Glutamatergic neuron (in vitro differentiated cells): Measurements from ENCODE around the gene LINC01488. TPM values are rescaled to one million over a fixed set of nuclear protein-coding genes. Genes with fewer than 3 reads are reported as not detected.

ENCODE experiments used
- DNase-seq: peaks from one replicate; pipeline ENCODE4 v3.0.0; 2022
- H3K27ac Mint-ChIP-seq: one replicate; pipeline ENCODE4 v1.8.0; 2020; ENCODE audit warnings: mild to moderate bottlenecking, mixed read lengths, inconsistent platforms; ENCODE audit not compliant: unreplicated experiment
- H3K27me3 Mint-ChIP-seq: one replicate; pipeline ENCODE4 v1.8.0; 2020; ENCODE audit warnings: mild to moderate bottlenecking, moderate library complexity, mixed read lengths, inconsistent platforms; ENCODE audit not compliant: unreplicated experiment
- H3K36me3 Mint-ChIP-seq: one replicate; pipeline ENCODE4 v1.8.0; 2020; ENCODE audit warnings: mild to moderate bottlenecking, mixed read lengths, inconsistent platforms; ENCODE audit not compliant: unreplicated experiment
- H3K4me1 Mint-ChIP-seq: one replicate; pipeline ENCODE4 v1.8.0; 2020; ENCODE audit warnings: mild to moderate bottlenecking, low read depth, mixed read lengths, inconsistent platforms; ENCODE audit not compliant: unreplicated experiment
- H3K4me3 Mint-ChIP-seq: one replicate; pipeline ENCODE4 v1.8.0; 2020; ENCODE audit warnings: mild to moderate bottlenecking, mixed read lengths, inconsistent platforms; ENCODE audit not compliant: unreplicated experiment
- H3K9me3 Mint-ChIP-seq: one replicate; pipeline ENCODE4 v1.8.0; 2020; ENCODE audit warnings: mild to moderate bottlenecking, moderate library complexity, mixed read lengths, inconsistent platforms; ENCODE audit not compliant: unreplicated experiment
- total RNA-seq: library from RNA; stranded (reverse); fragmentation: NEBNext Ultra II Directional; extraction: Animal tissue kit (Norgen Biotek cat#: 25700); gene quantifications from one replicate; pipeline ENCODE4 v1.2.1, GENCODE V29; 2021; ENCODE audit not compliant: unreplicated experiment
- TF ChIP-seq, protein P1 (sequence below): fragments of 200-600 bp; sonication (generic); IDR thresholded peaks from one replicate; pipeline ENCODE4 v1.5.0; 2021; ENCODE audit not compliant: partially characterized antibody, unreplicated experiment

LINC01488 gene
- total RNA-seq, 1 donor from 2014 or later: not detected

DNA sequence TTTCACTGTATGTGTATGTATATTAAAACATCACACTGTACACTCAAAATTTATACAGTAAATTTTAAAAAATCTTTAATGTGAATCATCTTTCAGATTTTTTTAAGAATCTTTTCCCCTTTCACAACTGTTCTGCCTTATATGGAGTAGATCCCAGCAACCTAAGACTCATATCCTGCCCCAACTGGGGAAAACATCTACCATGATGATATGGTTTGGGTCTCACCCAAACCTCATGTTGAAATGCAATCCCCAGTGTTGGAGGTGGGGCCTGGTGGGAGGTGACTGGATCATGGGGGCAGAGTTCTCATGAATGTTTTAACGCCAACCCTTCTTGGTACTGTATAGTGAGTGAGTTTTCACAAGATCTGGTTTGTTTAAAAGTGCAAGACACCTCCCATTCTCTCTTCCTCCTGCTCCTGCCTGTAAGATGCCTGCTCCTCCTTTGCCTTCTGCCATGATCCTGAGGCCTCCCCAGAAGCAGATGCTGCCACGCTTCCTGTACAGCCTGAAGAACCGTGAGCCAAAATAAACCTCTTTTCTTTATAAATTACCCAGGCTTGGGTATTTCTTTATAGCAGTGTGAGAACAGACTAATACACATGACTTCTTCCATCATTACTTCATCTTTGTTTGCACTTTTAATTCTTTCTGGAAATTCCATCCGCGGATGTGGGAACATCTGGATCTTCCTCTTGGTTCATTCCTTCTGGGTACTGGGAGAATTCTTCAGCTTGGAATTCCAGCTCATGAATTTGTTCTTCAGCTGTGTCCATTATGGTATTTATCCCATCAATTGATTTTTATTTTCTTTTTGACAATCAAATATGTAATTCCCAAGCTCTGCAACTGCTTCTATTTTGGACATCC is 36.9 kb downstream of the LINC01488 start:
- no peak for DNase-seq
- TF ChIP-seq, protein P1, sequence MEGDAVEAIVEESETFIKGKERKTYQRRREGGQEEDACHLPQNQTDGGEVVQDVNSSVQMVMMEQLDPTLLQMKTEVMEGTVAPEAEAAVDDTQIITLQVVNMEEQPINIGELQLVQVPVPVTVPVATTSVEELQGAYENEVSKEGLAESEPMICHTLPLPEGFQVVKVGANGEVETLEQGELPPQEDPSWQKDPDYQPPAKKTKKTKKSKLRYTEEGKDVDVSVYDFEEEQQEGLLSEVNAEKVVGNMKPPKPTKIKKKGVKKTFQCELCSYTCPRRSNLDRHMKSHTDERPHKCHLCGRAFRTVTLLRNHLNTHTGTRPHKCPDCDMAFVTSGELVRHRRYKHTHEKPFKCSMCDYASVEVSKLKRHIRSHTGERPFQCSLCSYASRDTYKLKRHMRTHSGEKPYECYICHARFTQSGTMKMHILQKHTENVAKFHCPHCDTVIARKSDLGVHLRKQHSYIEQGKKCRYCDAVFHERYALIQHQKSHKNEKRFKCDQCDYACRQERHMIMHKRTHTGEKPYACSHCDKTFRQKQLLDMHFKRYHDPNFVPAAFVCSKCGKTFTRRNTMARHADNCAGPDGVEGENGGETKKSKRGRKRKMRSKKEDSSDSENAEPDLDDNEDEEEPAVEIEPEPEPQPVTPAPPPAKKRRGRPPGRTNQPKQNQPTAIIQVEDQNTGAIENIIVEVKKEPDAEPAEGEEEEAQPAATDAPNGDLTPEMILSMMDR: no peak
- Mint-ChIP-seq H3K36me3 (peaks cover 8% of the 10 kb centered on the region), H3K27ac (no peak overlapping the region), H3K27me3 (peaks cover 4% of the 10 kb centered on the region), H3K4me1 (no peaks in the 10 kb centered on the region), H3K4me3 (no peak overlapping the region), H3K9me3 (peaks cover 5% of the 10 kb centered on the region)

DNA sequence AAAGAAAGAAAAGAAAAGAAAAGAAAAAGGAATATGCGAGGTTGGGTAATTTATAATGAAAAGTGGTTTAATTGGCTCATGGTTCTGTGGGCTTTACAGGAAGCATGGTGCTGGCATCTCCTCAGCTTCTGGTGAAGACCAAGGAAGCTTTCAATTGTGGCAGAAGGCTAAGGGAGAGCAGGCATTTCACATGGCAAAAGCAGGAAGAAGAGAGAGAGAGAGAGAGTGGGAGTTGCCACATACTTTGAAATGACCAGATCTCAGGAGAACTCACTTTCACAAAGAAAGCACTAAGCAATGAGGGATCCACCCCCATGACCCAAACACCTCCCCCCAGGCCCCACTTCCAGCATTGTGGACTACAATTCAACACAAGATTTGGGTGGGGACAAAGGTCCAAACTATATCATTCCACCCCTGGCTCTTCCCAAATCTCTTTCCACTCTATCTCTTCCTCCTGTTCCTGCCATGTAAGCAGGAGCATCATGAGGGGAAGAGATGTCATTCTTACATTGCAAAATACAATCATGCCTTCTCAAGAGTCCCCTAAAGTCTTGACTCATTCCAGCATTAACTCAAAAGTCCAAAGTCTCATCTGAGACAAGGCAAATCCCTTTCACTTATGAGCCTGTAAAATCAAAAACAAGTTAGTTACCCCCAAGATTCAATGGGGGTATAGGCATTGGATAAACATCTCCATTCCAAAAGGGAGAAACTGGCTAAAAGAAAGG is 38.9 kb downstream of the LINC01488 start:
- no peaks in the 10 kb centered on the region for H3K4me1 Mint-ChIP-seq
- peaks cover 5% of the 10 kb centered on the region for H3K9me3 Mint-ChIP-seq
- DNase-seq: no peak
- H3K27me3 Mint-ChIP-seq: no peaks in the 10 kb centered on the region
- H3K4me3 Mint-ChIP-seq: no peak overlapping the region
- H3K27ac Mint-ChIP-seq: no peak overlapping the region
- TF ChIP-seq, protein P1: no peak
- peaks cover 8% of the 10 kb centered on the region for H3K36me3 Mint-ChIP-seq

DNA sequence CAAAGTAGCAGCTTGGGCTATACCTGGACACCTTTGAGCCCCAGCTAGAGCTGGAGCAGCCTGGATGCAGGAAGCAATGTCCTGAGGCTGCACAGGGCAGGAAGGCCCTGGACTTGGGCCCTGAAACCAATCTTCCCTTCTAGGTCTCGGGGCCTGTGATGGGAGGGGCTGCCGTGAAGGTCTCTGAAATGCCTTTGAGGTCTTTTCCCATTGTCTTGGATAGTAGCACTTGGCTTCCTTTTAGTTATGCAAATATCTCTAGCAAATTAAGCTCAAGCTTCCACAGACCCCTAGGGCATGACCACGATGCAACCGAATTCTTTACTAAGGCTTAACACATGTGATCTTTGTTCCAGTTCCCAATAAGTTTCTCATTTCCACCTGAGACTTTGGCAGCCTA is 40.0 kb downstream of the LINC01488 start:
- no peak overlapping the region for H3K4me3 Mint-ChIP-seq
- H3K4me1 Mint-ChIP-seq: no peaks in the 10 kb centered on the region
- H3K27me3 Mint-ChIP-seq: no peaks in the 10 kb centered on the region
- no peak overlapping the region for H3K27ac Mint-ChIP-seq
- H3K36me3 Mint-ChIP-seq: peaks cover 8% of the 10 kb centered on the region
- peaks cover 5% of the 10 kb centered on the region for H3K9me3 Mint-ChIP-seq
- DNase-seq: no peak
- TF ChIP-seq, protein P1: no peak

DNA sequence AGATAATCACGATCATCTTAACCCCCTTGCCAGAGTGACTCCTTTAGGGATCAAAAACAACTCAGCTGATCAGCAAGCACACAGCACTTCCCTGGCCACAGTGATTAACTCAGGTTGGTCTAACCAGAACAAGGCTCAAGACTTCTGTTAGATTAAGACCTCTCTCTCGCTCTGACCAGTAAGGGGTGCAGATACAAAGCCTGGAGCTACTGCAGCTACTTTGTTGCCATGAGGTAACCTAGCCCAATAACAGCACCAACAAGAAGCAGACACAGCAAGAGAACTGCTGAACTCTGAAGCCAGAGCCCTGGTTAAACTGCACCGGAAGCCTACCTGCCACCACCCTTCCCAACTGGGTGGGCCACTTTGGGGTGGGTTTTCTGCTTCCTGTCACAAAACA is 42.0 kb downstream of the LINC01488 start:
- Mint-ChIP-seq H3K27me3 (no peaks in the 10 kb centered on the region), H3K36me3 (no peaks in the 10 kb centered on the region), H3K4me3 (no peak overlapping the region), H3K9me3 (no peaks in the 10 kb centered on the region), H3K27ac (no peak overlapping the region), H3K4me1 (no peaks in the 10 kb centered on the region)
- TF ChIP-seq, protein P1: no peak
- DNase-seq: no peak
